ENCODE results near the gene SMYD3. TPM values are rescaled to one million over a fixed set of nuclear protein-coding genes. Genes with fewer than 3 reads are reported as not detected.

SMYD3 gene
- total RNA-seq, 1 experiment from 2014 or later: 25.5 TPM

DNA sequence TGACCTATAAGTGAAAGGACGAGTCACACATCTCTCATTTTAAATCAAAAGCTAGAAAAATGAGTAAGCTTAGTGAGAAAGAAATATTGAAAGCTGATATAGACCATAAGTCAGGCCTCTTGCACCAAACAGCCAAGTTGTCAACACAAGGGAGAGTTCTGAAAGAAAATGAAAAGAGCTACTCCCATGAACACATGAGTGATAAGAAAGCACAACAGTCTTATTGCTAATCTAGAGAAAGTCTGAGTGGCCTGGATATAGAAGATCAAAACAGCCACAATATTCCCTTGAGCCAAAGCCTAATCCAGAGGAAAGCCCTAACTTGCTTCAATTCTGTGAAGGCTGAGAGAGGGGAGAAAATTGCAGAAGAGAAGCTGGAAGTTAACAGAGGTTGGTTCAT lies 175.0 kb downstream of the SMYD3 start:
- Mint-ChIP-seq H3K36me3 (ENCODE audit: insufficient read depth in 1 of 3, low read depth in 3 of 3) (peaks cover 0 to 6% (median 4%) of the 10 kb centered on the region in 3 experiments; a peak in 6 of 7 replicates), H3K4me1 (no peaks in the 10 kb centered on the region)

More for the DNA sequence above, 175.0 kb downstream of the SMYD3 start:
- Histone ChIP-seq H3K79me1 (ENCODE audit: insufficient read depth, low read depth, low read length, poor library complexity, severe bottlenecking) (no peaks in the 10 kb centered on the region), H3K56ac (ENCODE audit: insufficient read length, low read depth, low read length) (no peak overlapping the region), H3K9ac (ENCODE audit: extremely low read depth, insufficient read length, low read length) (no peak overlapping the region), H2BK120ac (ENCODE audit: low read depth, low read length, poor library complexity, severe bottlenecking) (no peak overlapping the region), H4K91ac (ENCODE audit: insufficient read length, low read depth, low read length) (no peak overlapping the region), H3K4me1 (ENCODE audit: insufficient read depth, low read length) (no peaks in the 10 kb centered on the region), H3K27me3 (ENCODE audit: insufficient read depth, low read length) (no peaks in the 10 kb centered on the region), H2AK5ac (ENCODE audit: insufficient read length, low read length) (no peak overlapping the region), H2BK5ac (ENCODE audit: insufficient read length, low read length) (no peak overlapping the region), H3K14ac (ENCODE audit: insufficient read depth, low read length) (no peak overlapping the region), H3K23ac (ENCODE audit: insufficient read length, low read depth, low read length) (no peak overlapping the region), H2BK12ac (ENCODE audit: insufficient read length, low read depth, low read length) (no peak overlapping the region), H3K4ac (ENCODE audit: low read depth, low read length) (no peak overlapping the region), H2AFZ (ENCODE audit: low read length) (no peak overlapping the region), H3K4me2 (ENCODE audit: insufficient read depth, insufficient read length, low read length) (no peak overlapping the region), H3K27ac (ENCODE audit: insufficient read length, low read depth, low read length) (no peak overlapping the region), H4K8ac (replicated peaks; ENCODE audit: insufficient read length, low read depth, low read length) (no peak overlapping the region), H3K9me3 (ENCODE audit: control insufficient read depth, low read depth, low read length) (no peaks in the 10 kb centered on the region), H3K23me2 (ENCODE audit: insufficient read length, low read depth, low read length, poor library complexity, severe bottlenecking) (no peaks in the 10 kb centered on the region), H3T11ph (ENCODE audit: low read length) (no peak overlapping the region), H4K20me1 (ENCODE audit: control insufficient read depth, insufficient read depth, insufficient read length) (no peaks in the 10 kb centered on the region), H2BK15ac (ENCODE audit: low read depth, low read length) (no peak overlapping the region), H3K18ac (ENCODE audit: insufficient read length, low read depth, low read length) (no peak overlapping the region), H2BK20ac (ENCODE audit: low read depth, low read length, poor library complexity, severe bottlenecking) (no peak overlapping the region), H4K5ac (ENCODE audit: insufficient read length, low read depth, low read length) (no peak overlapping the region), H3K79me2 (ENCODE audit: insufficient read depth, low read length) (no peaks in the 10 kb centered on the region)
- TF ChIP-seq, protein P1, sequence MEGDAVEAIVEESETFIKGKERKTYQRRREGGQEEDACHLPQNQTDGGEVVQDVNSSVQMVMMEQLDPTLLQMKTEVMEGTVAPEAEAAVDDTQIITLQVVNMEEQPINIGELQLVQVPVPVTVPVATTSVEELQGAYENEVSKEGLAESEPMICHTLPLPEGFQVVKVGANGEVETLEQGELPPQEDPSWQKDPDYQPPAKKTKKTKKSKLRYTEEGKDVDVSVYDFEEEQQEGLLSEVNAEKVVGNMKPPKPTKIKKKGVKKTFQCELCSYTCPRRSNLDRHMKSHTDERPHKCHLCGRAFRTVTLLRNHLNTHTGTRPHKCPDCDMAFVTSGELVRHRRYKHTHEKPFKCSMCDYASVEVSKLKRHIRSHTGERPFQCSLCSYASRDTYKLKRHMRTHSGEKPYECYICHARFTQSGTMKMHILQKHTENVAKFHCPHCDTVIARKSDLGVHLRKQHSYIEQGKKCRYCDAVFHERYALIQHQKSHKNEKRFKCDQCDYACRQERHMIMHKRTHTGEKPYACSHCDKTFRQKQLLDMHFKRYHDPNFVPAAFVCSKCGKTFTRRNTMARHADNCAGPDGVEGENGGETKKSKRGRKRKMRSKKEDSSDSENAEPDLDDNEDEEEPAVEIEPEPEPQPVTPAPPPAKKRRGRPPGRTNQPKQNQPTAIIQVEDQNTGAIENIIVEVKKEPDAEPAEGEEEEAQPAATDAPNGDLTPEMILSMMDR (conservative IDR thresholded peaks at IDR 0.05): no peak
- Mint-ChIP-seq H3K27me3 (ENCODE audit: low read depth) (no peaks in the 10 kb centered on the region), H3K9me3 (no peaks in the 10 kb centered on the region), H3K4me3 (no peak overlapping the region), H3K27ac (no peak overlapping the region; a peak in 1 of 7 replicates)
- DNase-seq: no peak
- WGBS (ENCODE audit: extremely low coverage, insufficient read length, low lambda C conversion rate): no CpG with 5 or more reads among the region's 1 CpG

Data from H9 (cell line).